GM23338 (cell line): Measurements from ENCODE around the gene CYBC1. TPM values are rescaled to one million over a fixed set of nuclear protein-coding genes. Genes with fewer than 3 reads are reported as not detected.

ENCODE experiments used
- ATAC-seq: fragments of 200-7000 bp; cut with Tn5 transposase; 3 replicates; pipeline ENCODE4 v1.9.1; 2020
- DNase-seq: peaks from one replicate; pipeline ENCODE4 v3.0.0-alpha.2; 2015; ENCODE audit warnings: low spot score
- H2AFZ ChIP-seq: fragments of 200-600 bp; sonication (generic); 2 replicates; pipeline ENCODE4 v1.8.0; 2016; ENCODE audit warnings: antibody characterized with exemption, mild to moderate bottlenecking, moderate library complexity
- H3F3A ChIP-seq: fragments of 200-600 bp; sonication (generic); replicated peaks from 2 replicates; pipeline ENCODE4 v1.8.0; 2017; ENCODE audit warnings: antibody characterized with exemption, mixed run types, low read depth
- H3K27ac ChIP-seq: fragments of 200-600 bp; sonication (generic); 2 replicates; pipeline ENCODE4 v1.6.1; 2016; ENCODE audit warnings: low read depth
- H3K27me3 ChIP-seq: fragments of 200-600 bp; sonication (generic); 2 replicates; pipeline ENCODE4 v1.8.0; 2016; ENCODE audit warnings: mild to moderate bottlenecking, mixed run types, moderate library complexity; ENCODE audit not compliant: insufficient read depth
- H3K36me3 ChIP-seq: fragments of 200-600 bp; sonication (generic); 2 replicates; pipeline ENCODE4 v1.8.0; 2016; ENCODE audit warnings: mild to moderate bottlenecking; ENCODE audit not compliant: insufficient read depth
- H3K4me1 ChIP-seq: fragments of 200-600 bp; sonication (generic); 2 replicates; pipeline ENCODE4 v1.8.0; 2016; ENCODE audit warnings: mild to moderate bottlenecking, moderate library complexity; ENCODE audit not compliant: insufficient read depth
- H3K4me2 ChIP-seq: fragments of 200-600 bp; sonication (generic); 2 replicates; pipeline ENCODE4 v1.7.1; 2017; ENCODE audit warnings: mixed run types
- H3K4me3 ChIP-seq: fragments of 200-600 bp; sonication (generic); 2 replicates; pipeline ENCODE4 v1.6.1; 2016; ENCODE audit warnings: mixed run types
- H3K79me2 ChIP-seq: fragments of 200-600 bp; sonication (generic); replicated peaks from 2 replicates; pipeline ENCODE4 v1.8.0; 2017; ENCODE audit warnings: mild to moderate bottlenecking; ENCODE audit not compliant: insufficient read depth
- H3K9me2 ChIP-seq: fragments of 200-600 bp; sonication (generic); 2 replicates; pipeline ENCODE4 v1.8.0; 2017; ENCODE audit not compliant: insufficient read depth
- H4K20me1 ChIP-seq: fragments of 200-600 bp; sonication (generic); replicated peaks from 2 replicates; pipeline ENCODE4 v1.8.0; 2017; ENCODE audit warnings: mild to moderate bottlenecking; ENCODE audit not compliant: insufficient read depth
- H3K27ac Mint-ChIP-seq: 2 replicates; pipeline ENCODE4 v1.8.0; 2020; ENCODE audit warnings: inconsistent platforms, mild to moderate bottlenecking, moderate library complexity, mixed read lengths
- H3K27me3 Mint-ChIP-seq: 3 replicates; pipeline ENCODE4 v1.8.0; 2022; ENCODE audit warnings: low read depth, mild to moderate bottlenecking, moderate library complexity, mixed read lengths, inconsistent platforms; ENCODE audit not compliant: insufficient read depth, poor library complexity
- H3K36me3 Mint-ChIP-seq: 3 replicates; pipeline ENCODE4 v1.8.0; 2021; ENCODE audit warnings: low read depth, mild to moderate bottlenecking, inconsistent platforms, moderate library complexity, mixed read lengths
- H3K4me1 Mint-ChIP-seq: 3 replicates; pipeline ENCODE4 v1.8.0; 2020; ENCODE audit warnings: mild to moderate bottlenecking, inconsistent platforms, mixed read lengths
- H3K4me3 Mint-ChIP-seq: 3 replicates; pipeline ENCODE4 v1.8.0; 2021; ENCODE audit warnings: moderate library complexity, mild to moderate bottlenecking, inconsistent platforms, mixed read lengths
- H3K9me3 Mint-ChIP-seq: 3 replicates; pipeline ENCODE4 v1.8.0; 2020; ENCODE audit warnings: moderate library complexity, mild to moderate bottlenecking, inconsistent platforms, mixed read lengths
- CREB1 ChIP-seq: fragments of 250-450 bp; sonication (Bioruptor Pico); IDR thresholded peaks from 2 replicates; pipeline ENCODE4 v1.5.0; 2020; ENCODE audit warnings: low read depth, mild to moderate bottlenecking, moderate library complexity
- CTCF ChIP-seq, 2 experiments: fragments of 200-600 bp in 1 of 2; sonication (generic) in 1 of 2; conservative IDR thresholded peaks; 2 replicates each; pipeline versions ENCODE4 v1.5.1 to v1.6.1; 2016 to 2017; ENCODE audit warnings: antibody characterized with exemption in 2 of 2, low read depth in 2 of 2, mild to moderate bottlenecking in 2 of 2, moderate library complexity in 1 of 2
- EZH2phosphoT487 ChIP-seq: fragments of 200-600 bp; sonication (generic); IDR thresholded peaks from one replicate; pipeline ENCODE4 v1.8.1; 2018; ENCODE audit warnings: antibody characterized with exemption; ENCODE audit not compliant: unreplicated experiment
- JUNB ChIP-seq: IDR thresholded peaks from one replicate; pipeline ENCODE4 v1.6.1; 2016; ENCODE audit warnings: antibody characterized with exemption; ENCODE audit not compliant: unreplicated experiment
- NANOG ChIP-seq: IDR thresholded peaks from 2 replicates; pipeline ENCODE4 v1.6.1; 2016; ENCODE audit warnings: antibody characterized with exemption, borderline replicate concordance
- POLR2AphosphoS5 ChIP-seq: IDR thresholded peaks from 2 replicates; pipeline ENCODE4 v1.6.1; 2016; ENCODE audit warnings: antibody characterized with exemption, low read depth
- REST ChIP-seq: IDR thresholded peaks from one replicate; pipeline ENCODE4 v1.6.1; 2018; ENCODE audit warnings: antibody characterized with exemption; ENCODE audit not compliant: unreplicated experiment
- STAT1 ChIP-seq: IDR thresholded peaks from one replicate; pipeline ENCODE4 v1.6.1; 2016; ENCODE audit warnings: antibody characterized with exemption; ENCODE audit not compliant: unreplicated experiment
- ZNF114 ChIP-seq: fragments of 250-450 bp; sonication (Bioruptor Pico); IDR thresholded peaks from 2 replicates; pipeline ENCODE4 v1.5.0; 2020; ENCODE audit warnings: mild to moderate bottlenecking, moderate library complexity
- ZNF462 ChIP-seq: fragments of 250-450 bp; sonication (Bioruptor Pico); IDR thresholded peaks from 2 replicates; pipeline ENCODE4 v1.5.0; 2020; ENCODE audit warnings: mild to moderate bottlenecking, moderate library complexity
- polyA plus RNA-seq: library from polyadenylated mRNA; unstranded; fragments of >200 nt; fragmentation: Nextera tagmentation; extraction: Ambion mirVana; gene quantifications from 2 replicates; pipeline ENCODE4 v1.2.1, GENCODE V29; 2016
- total RNA-seq: library from RNA; depleted of rRNA; stranded (reverse); fragments of >200 nt; shearing (Covaris generic); gene quantifications from 2 replicates; pipeline ENCODE4 v1.2.3, GENCODE V29; 2014

CYBC1 gene
- total and polyA plus RNA-seq, 2 experiments from 2014 or later, result 24.7 to 72.4 TPM

- H3K9me3 Mint-ChIP-seq, result no peaks in the 10 kb centered on the region
- no peak for DNase-seq
- Histone ChIP-seq H3K27ac (no peak overlapping the region), H3K9me2 (no peaks in the 10 kb centered on the region), H3K4me2 (no peak overlapping the region), H2AFZ (no peak overlapping the region), H3K79me2 (no peaks in the 10 kb centered on the region), H3K4me1 (no peaks in the 10 kb centered on the region), H3K36me3 (no peaks in the 10 kb centered on the region), H3K4me3 (no peak overlapping the region), H3K27me3 (no peaks in the 10 kb centered on the region), H3F3A (0 out of 2 replicates have a peak, but pooled peaks cover 2% of the 10 kb centered on the region), H4K20me1 (no peaks in the 10 kb centered on the region)
- H3K4me1 Mint-ChIP-seq, result no peaks in the 10 kb centered on the region
- no peak overlapping the region; the same call in 2 of the 3 replicates for H3K4me3 Mint-ChIP-seq
- TF ChIP-seq CREB1 (no peak), STAT1 (no peak), JUNB (no peak), REST (no peak), NANOG (no peak), EZH2phosphoT487 (no peak), POLR2AphosphoS5 (no peak), ZNF114 (CRISPR knock-in tag) (no peak), ZNF462 (CRISPR knock-in tag) (no peak), CTCF (conservative IDR thresholded peaks at IDR 0.05; ENCODE audit: low read depth in 2 of 2) (no peak)
- H3K27ac Mint-ChIP-seq, result no peak overlapping the region
- ATAC-seq, result no peak
- peaks cover 3% of the 10 kb centered on the region for H3K27me3 Mint-ChIP-seq
- peaks cover 7% of the 10 kb centered on the region for H3K36me3 Mint-ChIP-seq
Measured at GRCh38 chr17:82400830-82401229, 49.7 kb downstream of the CYBC1 start.
